Stimulated activated CD4-positive, alpha-beta T cell treated with anti-CD3 and anti-CD28 coated beads, Interleukin-1b, Interleukin-23, amount 100 ng/mL, for 1 hour (primary cell): ENCODE data around the gene GZMA.

ENCODE experiments used
- DNase-seq, 2 donors: peaks; one replicate each; pipeline ENCODE4 v3.0.0-alpha.2; 2020; ENCODE audit warnings: low read depth in 2 of 2

GZMA gene

GRCh38 chr5:55108661-55109060 is 6.2 kb downstream of the GZMA start:
- DNase-seq, result no peak

GRCh38 chr5:55110217-55110616 is 7.8 kb downstream of the GZMA start:
- no peak for DNase-seq

GRCh38 chr5:55113327-55113726 is 10.9 kb downstream of the GZMA start:
- no peak for DNase-seq

- no peak for DNase-seq
These were observed 11.6 kb downstream of the GZMA start for GRCh38 chr5:55114061-55114460.

GRCh38 chr5:55123365-55123764 is 20.9 kb downstream of the GZMA start:
- DNase-seq, result no peak

- DNase-seq, result no peak
These were observed 31.7 kb downstream of the GZMA start for GRCh38 chr5:55134053-55134722.

- DNase-seq, result no peak
These were observed 34.1 kb downstream of the GZMA start for GRCh38 chr5:55136521-55136920.

- no peak for DNase-seq
These were observed 38.6 kb downstream of the GZMA start for GRCh38 chr5:55140908-55141665.

- no peak for DNase-seq
These were observed 39.7 kb downstream of the GZMA start for GRCh38 chr5:55141945-55142690.

GRCh38 chr5:55143624-55144023 is 41.2 kb downstream of the GZMA start:
- no peak for DNase-seq

GRCh38 chr5:55146080-55146479 is 43.6 kb downstream of the GZMA start:
- DNase-seq, result no peak

GRCh38 chr5:55146543-55147151 is 44.2 kb downstream of the GZMA start:
- DNase-seq, result peak; percentile 42 to 60

- DNase-seq, result no peak
These were observed 46.9 kb downstream of the GZMA start for GRCh38 chr5:55149308-55149795.

GRCh38 chr5:55151923-55152842 is 49.7 kb downstream of the GZMA start:
- no peak for DNase-seq

GRCh38 chr5:55154873-55155272 is 52.4 kb downstream of the GZMA start:
- no peak for DNase-seq
